Mammary microvascular endothelial cell (primary cell): ENCODE data around the gene PIK3AP1. TPM values are rescaled to one million over a fixed set of nuclear protein-coding genes. Genes with fewer than 3 reads are reported as not detected.

Experiments used
- total RNA-seq: library from RNA; depleted of rRNA; stranded (reverse); fragments of >200 nt; gene quantifications from 2 replicates; pipeline ENCODE4 v1.2.3, GENCODE V29; 2015

PIK3AP1 gene, protein sequence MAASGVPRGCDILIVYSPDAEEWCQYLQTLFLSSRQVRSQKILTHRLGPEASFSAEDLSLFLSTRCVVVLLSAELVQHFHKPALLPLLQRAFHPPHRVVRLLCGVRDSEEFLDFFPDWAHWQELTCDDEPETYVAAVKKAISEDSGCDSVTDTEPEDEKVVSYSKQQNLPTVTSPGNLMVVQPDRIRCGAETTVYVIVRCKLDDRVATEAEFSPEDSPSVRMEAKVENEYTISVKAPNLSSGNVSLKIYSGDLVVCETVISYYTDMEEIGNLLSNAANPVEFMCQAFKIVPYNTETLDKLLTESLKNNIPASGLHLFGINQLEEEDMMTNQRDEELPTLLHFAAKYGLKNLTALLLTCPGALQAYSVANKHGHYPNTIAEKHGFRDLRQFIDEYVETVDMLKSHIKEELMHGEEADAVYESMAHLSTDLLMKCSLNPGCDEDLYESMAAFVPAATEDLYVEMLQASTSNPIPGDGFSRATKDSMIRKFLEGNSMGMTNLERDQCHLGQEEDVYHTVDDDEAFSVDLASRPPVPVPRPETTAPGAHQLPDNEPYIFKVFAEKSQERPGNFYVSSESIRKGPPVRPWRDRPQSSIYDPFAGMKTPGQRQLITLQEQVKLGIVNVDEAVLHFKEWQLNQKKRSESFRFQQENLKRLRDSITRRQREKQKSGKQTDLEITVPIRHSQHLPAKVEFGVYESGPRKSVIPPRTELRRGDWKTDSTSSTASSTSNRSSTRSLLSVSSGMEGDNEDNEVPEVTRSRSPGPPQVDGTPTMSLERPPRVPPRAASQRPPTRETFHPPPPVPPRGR
- total RNA-seq: not detected in 2 replicates

DNA sequence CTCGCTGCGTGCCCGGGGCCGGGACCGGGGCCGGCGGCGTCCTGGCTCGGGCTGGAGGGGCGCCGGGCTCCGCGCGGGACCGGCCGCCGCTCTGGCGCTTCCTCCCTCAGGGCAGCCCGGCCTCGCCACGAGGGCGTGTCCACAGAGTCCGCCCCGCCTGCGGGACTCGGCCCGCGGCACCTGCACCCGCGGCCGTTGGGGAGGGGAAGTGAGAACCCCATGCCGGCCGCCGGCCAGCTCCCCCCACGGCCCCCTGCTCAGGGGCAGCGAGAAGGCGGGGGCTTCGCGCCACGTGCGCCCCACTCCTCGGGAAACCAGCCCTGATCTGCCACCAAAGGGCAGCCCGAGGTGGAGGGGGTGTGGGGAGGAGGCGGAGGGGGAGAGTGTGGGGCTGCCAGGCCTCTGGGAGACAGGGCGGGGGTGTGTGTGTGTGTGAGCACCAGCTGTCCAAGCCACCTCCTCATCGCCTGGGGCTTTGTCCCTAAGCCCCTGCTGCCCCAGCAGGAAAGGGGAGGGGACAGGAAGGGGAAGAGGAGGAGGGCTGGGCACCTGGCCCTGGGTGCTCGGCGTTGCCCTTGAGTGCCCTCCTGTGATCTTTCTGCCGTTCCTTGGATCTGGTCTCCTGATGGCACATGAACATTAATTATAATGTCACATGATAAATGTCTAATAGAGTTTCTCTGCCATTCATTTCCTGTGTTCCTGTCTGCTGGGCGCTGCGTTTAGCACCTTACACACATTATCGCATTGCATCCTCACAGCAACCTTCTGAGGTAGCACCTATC lies at the start of gene PIK3AP1:
Gene PIK3AP1, minus strand, starts transcription at position 93 of the 785 bp plus-strand sequence. CDS start 120 bp downstream, outside the sequence.

DNA sequence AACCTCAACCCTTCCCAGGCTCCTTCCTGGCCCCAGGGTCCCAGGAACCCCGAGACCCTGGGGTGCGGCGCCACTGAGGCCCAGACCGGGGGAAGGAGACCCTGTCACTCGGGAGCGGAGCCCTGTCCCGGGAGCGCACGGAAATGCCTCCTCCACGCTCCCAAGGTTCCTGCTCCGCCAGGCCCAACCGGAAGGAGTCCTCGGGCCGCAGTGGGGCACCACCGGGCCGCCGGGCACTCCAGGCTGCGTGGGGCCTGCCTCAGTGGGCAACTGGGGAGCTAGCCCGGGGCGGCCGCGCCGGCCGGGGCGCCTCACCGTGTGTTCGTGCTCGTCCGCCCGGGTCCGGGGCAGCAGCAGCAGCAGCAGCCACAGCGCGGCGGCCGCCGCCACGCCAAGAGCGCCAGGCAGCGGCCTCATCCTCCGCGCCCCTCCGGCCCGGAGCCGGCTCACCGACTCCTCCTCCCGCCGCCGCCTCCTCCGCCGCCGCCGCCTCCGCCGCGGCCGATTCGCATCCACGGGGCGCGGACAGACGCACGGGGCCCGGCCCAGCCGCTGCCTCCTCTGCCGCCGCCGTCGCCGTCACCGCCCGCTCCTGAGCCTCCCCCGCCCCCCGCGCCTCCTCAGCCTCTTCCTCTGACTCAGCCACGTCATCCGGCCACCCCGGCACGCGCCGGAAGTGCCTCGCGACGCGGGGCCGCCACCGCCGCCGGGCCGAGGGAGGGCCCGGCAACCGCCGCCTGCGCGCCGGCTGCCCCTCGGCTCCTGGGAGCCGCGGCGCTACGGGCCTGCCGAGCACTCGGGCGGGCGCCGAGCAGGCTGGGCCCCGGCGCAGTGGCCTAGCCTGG lies 133.7 kb downstream of the PIK3AP1 start, which contains the start of gene TM9SF3:
Gene TM9SF3, minus strand, starts transcription at position 594 of the 845 bp plus-strand sequence. Its CDS starts 177 bp downstream, at position 417.

Other genes with a start within 250 kb of the PIK3AP1 start
- gene TLL2, start 206.6 kb downstream of the PIK3AP1 start, total RNA-seq: 0.15 and 0.27 TPM in 2 replicates
- gene TM9SF3, start 133.5 kb downstream of the PIK3AP1 start, total RNA-seq: 57.8 and 64.2 TPM in 2 replicates
- 10.7 and 46.8 TPM in 2 replicates for gene LCOR, start 111.8 kb upstream of the PIK3AP1 start, total RNA-seq